Measurements from ENCODE around the gene INVS. TPM values are rescaled to one million over a fixed set of nuclear protein-coding genes. Genes with fewer than 3 reads are reported as not detected.

INVS gene
- 10 to 100 TPM; 14.8 to 15.0 TPM for total RNA-seq

GRCh38 chr9:100098887-100099721 is at the start of gene INVS, which contains the start of gene ERP44:
Gene INVS, plus strand, starts transcription at chr9:100099243. Its CDS starts 5,279 bp downstream, at chr9:100104522.
Gene ERP44, minus strand, starts transcription at chr9:100099000. Its CDS starts 160 bp downstream, at chr9:100098840.

Other genes with a start within 250 kb of the INVS start
- 10 to 100 TPM; 35.5 to 40.0 TPM for gene STX17, start 192.6 kb upstream of the INVS start, total RNA-seq
- 10 to 100 TPM; 16.0 to 16.3 TPM for gene ERP44, start 243 bp upstream of the INVS start, total RNA-seq